Esophagus muscularis mucosa (tissue), 4 donors: ENCODE data around the gene CYP19A1. TPM values are rescaled to one million over a fixed set of nuclear protein-coding genes. Genes with fewer than 3 reads are reported as not detected.

Experiments
- DNase-seq: peaks from one replicate; pipeline ENCODE4 v3.0.0-alpha.2; 2017; ENCODE audit errors: extremely low spot score
- H3K27ac ChIP-seq, 4 donors: fragments of 200-600 bp; sonication (generic); replicated peaks in 1 of 4; 1 replicate in 3 of 4; 2 replicates in 1 of 4; pipeline ENCODE4 v1.5.1; 2016 to 2019; ENCODE audit warnings: mild to moderate bottlenecking in 1 of 4
- H3K27me3 ChIP-seq, 4 donors: fragments of 200-600 bp; sonication (generic); one replicate each; pipeline versions ENCODE4 v1.5.1 to v1.6.0; 2016 to 2019
- H3K36me3 ChIP-seq, 4 donors: fragments of 200-600 bp; sonication (generic); one replicate each; pipeline ENCODE4 v1.5.1; 2016 to 2019
- H3K4me1 ChIP-seq, 4 donors: fragments of 200-600 bp; sonication (generic); one replicate each; pipeline ENCODE4 v1.5.1; 2016 to 2019
- H3K4me3 ChIP-seq, 4 donors: fragments of 200-600 bp; sonication (generic); 1 replicate in 2 of 4; 2 replicates in 2 of 4; pipeline ENCODE4 v1.5.1; 2016 to 2019; ENCODE audit warnings: mild to moderate bottlenecking in 4 of 4, moderate library complexity in 1 of 4
- H3K9me3 ChIP-seq, 4 donors: fragments of 200-600 bp; sonication (generic); 1 replicate in 3 of 4; 2 replicates in 1 of 4; pipeline ENCODE4 v1.5.1; 2016 to 2019
- CTCF ChIP-seq, 3 experiments: fragments of 200-600 bp in 2 of 3; fragments of 450-650 bp in 1 of 3; sonication (generic) in 2 of 3; IDR thresholded peaks; one replicate each; pipeline ENCODE4 v1.5.1; 2017 to 2019; ENCODE audit warnings: antibody characterized with exemption in 3 of 3, mild to moderate bottlenecking in 2 of 3, moderate library complexity in 1 of 3
- EP300 ChIP-seq: sonication (generic); formaldehyde crosslinking; IDR thresholded peaks from one replicate; pipeline ENCODE4 v1.6.1; 2017; ENCODE audit warnings: antibody characterized with exemption
- POLR2A ChIP-seq: fragments of 450-650 bp; IDR thresholded peaks from one replicate; pipeline ENCODE4 v1.6.1; 2017; ENCODE audit warnings: antibody characterized with exemption, moderate library complexity, mild to moderate bottlenecking, low read depth
- POLR2AphosphoS5 ChIP-seq, 2 donors: sonication (generic); formaldehyde crosslinking; IDR thresholded peaks; one replicate each; pipeline ENCODE4 v1.6.1; 2017; ENCODE audit warnings: antibody characterized with exemption in 2 of 2
- WGBS: methylation state at CpG from one replicate; pipeline ENCODE4 v1.1.5; 2018; 5-methylcytosine and 5-hydroxymethylcytosine counted together
- intact Hi-C: fragments of 100-400 bp; cut with DNase I; formaldehyde crosslinking; loops from one replicate; pipeline ENCODE4 v1.15.1; 2023
- total RNA-seq, 4 donors: library from RNA; depleted of rRNA; stranded (reverse); fragments of >200 nt; gene quantifications; one replicate each; pipeline versions ENCODE4 v1.1.0 to v1.2.1, GENCODE V29; 2016

Gene CYP19A1
- total RNA-seq, 4 donors from 2014 or later, result 1.5 to 3.5 (median 2.1) TPM; not detected in 1

GRCh38 chr15:51319539-51319938, 18.9 kb downstream of the CYP19A1 start:
- no peak overlapping the region for H3K4me3 ChIP-seq
- H3K36me3 ChIP-seq, result no peaks in the 10 kb centered on the region
- 81% methylated on average over 2 of the region's 2 CpGs for WGBS
- H3K9me3 ChIP-seq, result no peaks in the 10 kb centered on the region
- no peak for DNase-seq
- H3K27me3 ChIP-seq, result no peaks in the 10 kb centered on the region
- TF ChIP-seq POLR2A (no peak), POLR2AphosphoS5 (IDR thresholded peaks at IDR 0.05) (no peak), EP300 (no peak), CTCF (IDR thresholded peaks at IDR 0.05) (no peak)
- H3K4me1 ChIP-seq, result peaks cover 3 to 14% (median 10%) of the 10 kb centered on the region in 4 donors
- H3K27ac ChIP-seq, result no peak overlapping the region
- intact Hi-C loops, result no loop called here

- Histone ChIP-seq H3K4me3 (no peak overlapping the region), H3K9me3 (no peaks in the 10 kb centered on the region), H3K27me3 (no peaks in the 10 kb centered on the region), H3K36me3 (no peaks in the 10 kb centered on the region), H3K27ac (peak overlapping the region in 1 of 4 donors; percentile 30), H3K4me1 (peaks cover 3 to 14% (median 10%) of the 10 kb centered on the region in 4 donors)
- TF ChIP-seq CTCF (IDR thresholded peaks at IDR 0.05) (no peak), POLR2AphosphoS5 (IDR thresholded peaks at IDR 0.05) (peak in 1 of 2 donors; percentile 17)
- DNase-seq, result no peak
- intact Hi-C loops, result no loop called here
- WGBS, result 59% methylated on average over 7 of the region's 7 CpGs
These were observed 19.8 kb downstream of the CYP19A1 start for GRCh38 chr15:51318382-51319150.

- no peak overlapping the region for H3K4me3 ChIP-seq
- no peak overlapping the region for H3K27ac ChIP-seq
- no peaks in the 10 kb centered on the region for H3K36me3 ChIP-seq
- no peaks in the 10 kb centered on the region for H3K27me3 ChIP-seq
- no peaks in the 10 kb centered on the region for H3K9me3 ChIP-seq
- intact Hi-C loops, result no loop called here
- H3K4me1 ChIP-seq, result peaks cover 0 to 3% (median 0%) of the 10 kb centered on the region in 4 donors
- no peak for TF ChIP-seq POLR2A
- no peak for TF ChIP-seq CTCF (IDR thresholded peaks at IDR 0.05)
- TF ChIP-seq EP300, result no peak
- TF ChIP-seq POLR2AphosphoS5 (IDR thresholded peaks at IDR 0.05), result no peak
- DNase-seq, result no peak
- WGBS, result 92% methylated on average over 1 of the region's 1 CpG
These were observed 21.8 kb downstream of the CYP19A1 start for GRCh38 chr15:51316636-51317035.

- 89% methylated on average over 7 of the region's 7 CpGs for WGBS
- Histone ChIP-seq H3K27ac (no peak overlapping the region), H3K9me3 (no peaks in the 10 kb centered on the region), H3K36me3 (no peaks in the 10 kb centered on the region), H3K4me1 (peaks cover 0 to 3% (median 0%) of the 10 kb centered on the region in 4 donors), H3K4me3 (no peak overlapping the region), H3K27me3 (no peaks in the 10 kb centered on the region)
- intact Hi-C loops, result no loop called here
- TF ChIP-seq CTCF (IDR thresholded peaks at IDR 0.05) (no peak), POLR2AphosphoS5 (IDR thresholded peaks at IDR 0.05) (no peak), EP300 (no peak), POLR2A (no peak)
- no peak for DNase-seq
These were observed 22.7 kb downstream of the CYP19A1 start for GRCh38 chr15:51315726-51316125.
